AG04450 (cell line): Measurements from ENCODE around the gene TESK2. TPM values are rescaled to one million over a fixed set of nuclear protein-coding genes. Genes with fewer than 3 reads are reported as not detected.

Experiments
- CTCF ChIA-PET: fragments of 300-600, 350-600 bp; formaldehyde crosslinking; extraction: SDS; loops from one replicate; lab custom pipeline; 2022; ENCODE audit warnings: antibody characterized with exemption, inconsistent platforms; lab: Charles Lee
- POLR2A ChIA-PET: fragments of 350-600 bp; formaldehyde crosslinking; extraction: SDS; loops from one replicate; lab custom pipeline; 2021; ENCODE audit warnings: antibody characterized with exemption, inconsistent platforms; lab: Yijun Ruan, JAX
- DNase-seq: peaks from one replicate; pipeline ENCODE4 v3.0.0-alpha.2; 2011; ENCODE audit warnings: low read depth, low spot score
- H3K27ac ChIP-seq: one replicate; pipeline ENCODE4 v1.5.1; 2012; ENCODE audit warnings: low read depth, low read length, control low read depth
- H3K27me3 ChIP-seq: one replicate; pipeline ENCODE4 v1.6.0; 2012; ENCODE audit warnings: low read length; ENCODE audit not compliant: control insufficient read depth, insufficient read depth
- H3K4me3 ChIP-seq: 2 replicates; pipeline ENCODE4 v1.5.1; 2011; ENCODE audit warnings: mild to moderate bottlenecking, low read depth, low read length, control low read depth
- H3K9me3 ChIP-seq: 2 replicates; pipeline ENCODE4 v1.5.1; 2012; ENCODE audit warnings: low read length; ENCODE audit not compliant: control insufficient read depth, insufficient read depth
- polyA plus RNA-seq: library from polyadenylated mRNA; depleted of rRNA; stranded (reverse); fragments of >200 nt; gene quantifications from 2 replicates; pipeline ENCODE4 v1.2.3, GENCODE V29; 2011
- TF ChIP-seq, protein P1 (sequence below): IDR thresholded peaks from 2 replicates; pipeline ENCODE4 v1.5.1; 2011; ENCODE audit warnings: low read depth, low read length, control low read depth, inconsistent platforms

Gene TESK2
- polyA plus RNA-seq, 1 experiment: 2.6 TPM

DNA sequence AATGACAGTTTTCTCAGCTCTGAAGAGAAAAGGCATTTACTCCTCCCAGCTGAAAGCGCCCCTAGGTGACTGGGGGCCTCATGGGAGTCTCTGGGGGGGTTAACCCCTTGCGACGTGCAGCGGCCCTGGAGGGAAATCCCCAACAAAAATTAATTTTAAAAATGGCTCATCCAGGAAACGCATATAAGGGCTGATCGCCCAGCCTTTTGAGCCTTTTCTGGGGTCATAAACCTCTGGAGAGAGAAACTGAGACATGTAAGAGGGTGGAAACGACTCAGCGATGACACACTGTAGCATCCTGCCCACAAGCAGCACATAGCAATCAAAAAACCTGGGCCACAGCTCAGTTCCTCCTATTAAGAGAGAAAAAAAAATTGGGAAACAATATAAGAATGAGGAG, 184.6 kb downstream of the TESK2 start:
- no peak for DNase-seq
- Histone ChIP-seq H3K27me3 (no peaks in the 10 kb centered on the region), H3K27ac (no peak overlapping the region), H3K9me3 (no peaks in the 10 kb centered on the region; the same call in 1 of the 2 replicates), H3K4me3 (no peak overlapping the region)
- ChIA-PET CTCF (interaction anchor here (0.9 to 4.3 kb wide), 3 partner anchors 264 to 292 kb away, joined by 3 to 22 read pairs (median 13); no protein-coding TSS in a partner anchor), POLR2A (no interaction called here)
- TF ChIP-seq, protein P1, sequence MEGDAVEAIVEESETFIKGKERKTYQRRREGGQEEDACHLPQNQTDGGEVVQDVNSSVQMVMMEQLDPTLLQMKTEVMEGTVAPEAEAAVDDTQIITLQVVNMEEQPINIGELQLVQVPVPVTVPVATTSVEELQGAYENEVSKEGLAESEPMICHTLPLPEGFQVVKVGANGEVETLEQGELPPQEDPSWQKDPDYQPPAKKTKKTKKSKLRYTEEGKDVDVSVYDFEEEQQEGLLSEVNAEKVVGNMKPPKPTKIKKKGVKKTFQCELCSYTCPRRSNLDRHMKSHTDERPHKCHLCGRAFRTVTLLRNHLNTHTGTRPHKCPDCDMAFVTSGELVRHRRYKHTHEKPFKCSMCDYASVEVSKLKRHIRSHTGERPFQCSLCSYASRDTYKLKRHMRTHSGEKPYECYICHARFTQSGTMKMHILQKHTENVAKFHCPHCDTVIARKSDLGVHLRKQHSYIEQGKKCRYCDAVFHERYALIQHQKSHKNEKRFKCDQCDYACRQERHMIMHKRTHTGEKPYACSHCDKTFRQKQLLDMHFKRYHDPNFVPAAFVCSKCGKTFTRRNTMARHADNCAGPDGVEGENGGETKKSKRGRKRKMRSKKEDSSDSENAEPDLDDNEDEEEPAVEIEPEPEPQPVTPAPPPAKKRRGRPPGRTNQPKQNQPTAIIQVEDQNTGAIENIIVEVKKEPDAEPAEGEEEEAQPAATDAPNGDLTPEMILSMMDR: no peak

DNA sequence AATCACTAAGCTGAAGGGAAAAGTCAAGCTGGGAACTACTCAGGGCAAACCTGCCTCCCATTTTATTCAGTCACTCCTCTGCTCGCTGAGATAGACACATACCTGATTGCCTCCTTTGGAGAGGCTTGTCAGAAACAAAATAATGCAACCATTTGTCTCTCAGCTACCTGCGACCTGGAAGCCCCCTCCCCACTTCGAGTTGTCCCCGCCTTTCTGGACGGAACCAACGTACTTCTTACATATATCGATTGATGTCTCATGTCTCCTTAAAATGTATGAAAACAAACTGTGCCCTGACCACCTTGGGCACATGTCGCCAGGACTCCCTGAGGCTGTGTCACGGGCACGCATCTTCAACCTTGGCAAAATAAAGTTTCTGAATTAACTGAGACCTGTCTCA, 185.7 kb downstream of the TESK2 start:
- Histone ChIP-seq H3K4me3 (no peak overlapping the region), H3K9me3 (no peaks in the 10 kb centered on the region; the same call in 1 of the 2 replicates), H3K27me3 (no peaks in the 10 kb centered on the region), H3K27ac (no peak overlapping the region)
- ChIA-PET POLR2A (no interaction called here), CTCF (interaction anchor here (2.2 to 4.3 kb wide), 2 partner anchors 287 to 291 kb away, joined by 13 to 22 read pairs; no protein-coding TSS in a partner anchor)
- TF ChIP-seq, protein P1: no peak
- DNase-seq: no peak

DNA sequence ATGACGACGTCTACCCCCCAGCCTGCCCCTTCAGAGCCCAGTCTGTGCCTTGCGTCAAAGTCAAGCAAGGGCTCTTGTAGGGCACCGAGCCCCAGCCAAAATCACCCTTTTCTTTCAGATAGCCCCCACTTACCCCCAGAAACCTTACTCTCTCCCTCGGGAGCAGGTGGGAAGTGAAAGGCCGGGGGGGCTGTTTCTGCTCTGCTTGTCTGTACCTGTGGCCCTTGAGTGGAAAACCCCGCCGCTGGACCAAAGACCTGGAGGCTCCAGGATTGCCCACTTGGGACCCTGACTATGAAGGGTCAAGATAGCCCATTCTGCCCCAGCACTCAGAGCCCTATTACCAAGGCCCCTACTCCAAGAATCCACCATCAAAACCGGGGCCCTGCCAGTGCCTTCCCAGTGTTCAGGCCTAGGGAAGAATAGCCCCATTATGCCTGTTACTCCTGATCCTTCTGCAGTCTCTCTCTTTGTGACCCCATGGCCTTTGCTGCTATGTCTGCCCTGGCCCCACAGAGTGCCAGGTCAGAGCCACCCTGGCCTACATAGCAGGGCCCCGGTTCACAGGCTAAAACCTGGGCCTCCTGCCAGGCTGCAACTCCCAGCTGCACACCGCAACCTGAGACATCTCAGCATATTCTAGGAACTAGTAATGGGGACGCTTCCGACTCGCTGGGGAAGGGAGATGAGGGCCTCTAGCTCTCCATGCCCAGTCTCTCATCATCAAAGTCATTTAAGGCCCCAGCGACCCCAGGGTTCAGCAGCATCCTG, 186.5 kb downstream of the TESK2 start:
- Histone ChIP-seq H3K27me3 (no peaks in the 10 kb centered on the region), H3K4me3 (peak overlapping the region; percentile 78), H3K27ac (peak overlapping the region; percentile 82), H3K9me3 (no peaks in the 10 kb centered on the region; the same call in 1 of the 2 replicates)
- ChIA-PET POLR2A (interaction anchor here (1.2 to 2.0 kb wide), 5 partner anchors 36 to 292 kb away, joined by 5 to 38 read pairs (median 23); partner anchors contain the start of genes HECTD3, MUTYH, PRDX1 and TOE1), CTCF (interaction anchor here (1.1 to 13.9 kb wide), 16 partner anchors 10 to 318 kb away, joined by 3 to 616 read pairs (median 8); partner anchors contain the start of genes EIF2B3, HECTD3, MUTYH and TOE1)
- no peak for DNase-seq
- TF ChIP-seq, protein P1: no peak

DNA sequence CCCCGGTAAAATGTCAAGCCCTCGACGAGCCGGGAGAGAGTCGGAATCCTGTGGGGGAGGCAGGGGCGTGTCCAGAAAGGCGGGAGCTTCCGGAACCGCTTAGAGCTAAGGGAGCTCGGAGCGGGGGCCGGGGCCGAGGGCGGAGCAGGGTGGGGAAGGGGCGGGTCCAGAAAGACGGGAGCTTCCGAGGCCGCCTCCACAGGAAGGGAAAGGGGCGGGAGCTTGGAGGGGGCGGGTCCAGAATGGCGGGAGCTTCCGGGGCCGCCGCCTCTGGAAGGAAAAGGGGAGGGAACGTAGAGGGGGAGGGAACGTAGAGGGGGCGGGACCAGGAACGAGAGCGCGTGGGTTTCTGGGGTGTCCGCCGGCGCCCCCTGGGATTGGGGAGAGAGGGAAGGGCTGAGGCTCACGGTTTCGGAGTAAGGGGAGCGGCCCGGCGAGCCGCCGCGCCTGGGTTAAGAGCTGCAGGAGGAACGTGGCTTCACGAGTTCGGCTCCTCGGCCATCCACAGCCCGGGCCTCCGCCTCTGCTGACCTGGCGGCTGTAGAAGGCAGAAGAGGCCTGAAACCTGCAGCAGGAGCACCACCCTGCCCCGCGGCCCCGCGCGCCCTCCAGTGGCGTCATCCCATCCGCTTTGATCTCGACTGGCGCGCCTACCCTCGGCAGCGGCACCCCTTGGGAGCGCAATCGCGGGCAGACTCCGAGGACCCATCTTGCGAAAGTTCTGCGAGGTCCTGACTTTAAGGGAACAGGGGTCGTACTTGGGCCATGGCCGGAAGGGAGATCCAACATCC, 187.2 kb downstream of the TESK2 start:
- Histone ChIP-seq H3K4me3 (peak overlapping the region; percentile 78), H3K9me3 (no peaks in the 10 kb centered on the region; the same call in 1 of the 2 replicates), H3K27ac (peak overlapping the region; percentile 86), H3K27me3 (no peaks in the 10 kb centered on the region)
- TF ChIP-seq, protein P1: peak; percentile 69
- peak; percentile 93 for DNase-seq
- CTCF ChIA-PET: interaction anchor here (0.6 to 13.9 kb wide), 56 partner anchors 9 to 1503 kb away, joined by 3 to 616 read pairs (median 4); partner anchors contain the start of genes AKR1A1, EIF2B3, HECTD3 and HPDL
- POLR2A ChIA-PET: interaction anchor here (0.6 to 2.0 kb wide), 19 partner anchors 36 to 1708 kb away, joined by 3 to 38 read pairs (median 5); partner anchors contain the start of genes CCDC163, HECTD3, MMACHC and MUTYH
